ENCODE results near the gene VSTM2B. TPM values are rescaled to one million over a fixed set of nuclear protein-coding genes. Genes with fewer than 3 reads are reported as not detected.
A peak's percentile ranks its signal among the peaks of the same experiment; 100 is the strongest.

VSTM2B gene
- total and polyA plus RNA-seq, 2 donors from 2014 or later: not detected

GRCh38 chr19:29507081-29507860, 18.5 kb upstream of the VSTM2B start:
- Histone ChIP-seq H3K4me1 (ENCODE audit: control insufficient read depth in 2 of 3, insufficient read depth in 2 of 3, low read depth in 1 of 3, low read length in 3 of 3) (no peaks in the 10 kb centered on the region), H3K9ac (ENCODE audit: low read length in 3 of 3) (no peak overlapping the region), H3K4me3 (ENCODE audit: low read length in 3 of 3) (no peak overlapping the region), H3K9me3 (ENCODE audit: control insufficient read depth in 2 of 3, insufficient read depth in 1 of 3, low read length in 3 of 3) (no peaks in the 10 kb centered on the region), H3K27ac (ENCODE audit: low read depth in 2 of 2, low read length in 2 of 2) (no peak overlapping the region), H3K27me3 (ENCODE audit: control insufficient read depth, insufficient read depth, low read length) (no peaks in the 10 kb centered on the region), H3K36me3 (ENCODE audit: control insufficient read depth in 2 of 3, insufficient read depth in 3 of 3, low read length in 3 of 3) (no peaks in the 10 kb centered on the region)
- no peak for FAIRE-seq
- peak in 1 of 5 donors; percentile 44 for DNase-seq
- no peak for TF ChIP-seq CTCF (IDR thresholded peaks at IDR 0.05; ENCODE audit: borderline replicate concordance, extremely low read depth, insufficient read depth)
- intact Hi-C loops (cut with DNase I): no loop called here

GRCh38 chr19:29508181-29508580, 17.6 kb upstream of the VSTM2B start:
- no peaks in the 10 kb centered on the region for H3K27me3 ChIP-seq (ENCODE audit: control insufficient read depth, insufficient read depth, low read length)
- no peak overlapping the region for H3K4me3 ChIP-seq (ENCODE audit: low read length in 3 of 3)
- TF ChIP-seq CTCF (IDR thresholded peaks at IDR 0.05; ENCODE audit: borderline replicate concordance, extremely low read depth, insufficient read depth): no peak
- intact Hi-C loops (cut with DNase I): no loop called here
- H3K36me3 ChIP-seq (ENCODE audit: control insufficient read depth in 2 of 3, insufficient read depth in 3 of 3, low read length in 3 of 3): no peaks in the 10 kb centered on the region
- no peak for DNase-seq
- H3K9me3 ChIP-seq (ENCODE audit: control insufficient read depth in 2 of 3, insufficient read depth in 1 of 3, low read length in 3 of 3): no peaks in the 10 kb centered on the region
- H3K9ac ChIP-seq (ENCODE audit: low read length in 3 of 3): no peak overlapping the region
- H3K27ac ChIP-seq (ENCODE audit: low read depth in 2 of 2, low read length in 2 of 2): no peak overlapping the region
- no peak for FAIRE-seq
- H3K4me1 ChIP-seq (ENCODE audit: control insufficient read depth in 2 of 3, insufficient read depth in 2 of 3, low read depth in 1 of 3, low read length in 3 of 3): no peaks in the 10 kb centered on the region

GRCh38 chr19:29509456-29509855, 16.3 kb upstream of the VSTM2B start:
- no peak for FAIRE-seq
- H3K36me3 ChIP-seq (ENCODE audit: control insufficient read depth in 2 of 3, insufficient read depth in 3 of 3, low read length in 3 of 3): no peaks in the 10 kb centered on the region
- H3K9ac ChIP-seq (ENCODE audit: low read length in 3 of 3): no peak overlapping the region
- no peaks in the 10 kb centered on the region for H3K27me3 ChIP-seq (ENCODE audit: control insufficient read depth, insufficient read depth, low read length)
- H3K4me3 ChIP-seq (ENCODE audit: low read length in 3 of 3): no peak overlapping the region
- no peaks in the 10 kb centered on the region for H3K4me1 ChIP-seq (ENCODE audit: control insufficient read depth in 2 of 3, insufficient read depth in 2 of 3, low read depth in 1 of 3, low read length in 3 of 3)
- no peak for TF ChIP-seq CTCF (IDR thresholded peaks at IDR 0.05; ENCODE audit: borderline replicate concordance, extremely low read depth, insufficient read depth)
- peak in 1 of 5 donors; percentile 59 for DNase-seq
- no peaks in the 10 kb centered on the region for H3K9me3 ChIP-seq (ENCODE audit: control insufficient read depth in 2 of 3, insufficient read depth in 1 of 3, low read length in 3 of 3)
- intact Hi-C loops (cut with DNase I): no loop called here
- H3K27ac ChIP-seq (ENCODE audit: low read depth in 2 of 2, low read length in 2 of 2): no peak overlapping the region
